ENCODE data around the gene STX1B.

Gene STX1B

DNA sequence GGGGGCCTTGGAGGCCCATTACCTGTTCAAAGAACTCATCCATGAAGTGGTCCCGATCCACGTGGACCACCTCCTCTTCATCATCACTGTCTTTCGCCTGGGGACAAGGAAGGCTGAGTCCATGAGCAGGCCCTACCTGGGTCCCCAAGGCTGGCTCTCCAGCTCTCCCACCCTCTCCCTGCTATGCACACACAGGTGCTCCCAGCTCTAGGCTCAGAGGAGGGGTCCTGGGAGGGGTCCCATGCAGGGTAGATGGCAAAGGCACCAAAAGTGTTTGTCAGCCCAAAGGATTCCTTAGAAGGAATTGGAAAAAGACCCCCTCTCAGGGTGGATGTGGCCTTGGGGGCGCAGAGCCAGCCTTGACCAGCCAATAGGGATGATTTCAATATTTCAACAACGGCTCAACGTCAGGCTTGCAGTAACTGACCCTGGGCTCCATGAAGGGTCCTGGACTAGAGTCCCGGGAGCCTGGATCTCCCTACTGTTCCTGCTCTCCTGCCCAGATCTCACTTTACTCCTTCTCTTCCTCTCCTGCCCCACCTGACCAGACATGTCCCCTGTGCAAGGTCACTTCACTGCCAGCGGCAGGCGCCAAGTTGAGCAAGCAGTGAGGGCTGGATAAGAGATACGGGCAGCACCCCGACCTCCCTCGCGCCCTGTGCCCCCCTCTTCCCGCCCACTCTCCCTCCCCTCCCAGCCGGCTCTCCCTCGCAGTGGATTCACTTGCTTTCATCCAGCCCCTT lies 8.8 kb downstream of the STX1B start:
- no peak for DNase-seq (ENCODE audit: low read depth, low spot score)
- no peak overlapping the region for H3K4me3 ChIP-seq (ENCODE audit: low read depth, low read length)
- POLR2A ChIA-PET = no interaction called here
- CTCF ChIA-PET = interaction anchor here (2.0 kb wide), 1 partner anchor 17 kb away, joined by 14 read pairs; the partner anchor contains the start of gene HSD3B7
- TF ChIP-seq, protein P1, sequence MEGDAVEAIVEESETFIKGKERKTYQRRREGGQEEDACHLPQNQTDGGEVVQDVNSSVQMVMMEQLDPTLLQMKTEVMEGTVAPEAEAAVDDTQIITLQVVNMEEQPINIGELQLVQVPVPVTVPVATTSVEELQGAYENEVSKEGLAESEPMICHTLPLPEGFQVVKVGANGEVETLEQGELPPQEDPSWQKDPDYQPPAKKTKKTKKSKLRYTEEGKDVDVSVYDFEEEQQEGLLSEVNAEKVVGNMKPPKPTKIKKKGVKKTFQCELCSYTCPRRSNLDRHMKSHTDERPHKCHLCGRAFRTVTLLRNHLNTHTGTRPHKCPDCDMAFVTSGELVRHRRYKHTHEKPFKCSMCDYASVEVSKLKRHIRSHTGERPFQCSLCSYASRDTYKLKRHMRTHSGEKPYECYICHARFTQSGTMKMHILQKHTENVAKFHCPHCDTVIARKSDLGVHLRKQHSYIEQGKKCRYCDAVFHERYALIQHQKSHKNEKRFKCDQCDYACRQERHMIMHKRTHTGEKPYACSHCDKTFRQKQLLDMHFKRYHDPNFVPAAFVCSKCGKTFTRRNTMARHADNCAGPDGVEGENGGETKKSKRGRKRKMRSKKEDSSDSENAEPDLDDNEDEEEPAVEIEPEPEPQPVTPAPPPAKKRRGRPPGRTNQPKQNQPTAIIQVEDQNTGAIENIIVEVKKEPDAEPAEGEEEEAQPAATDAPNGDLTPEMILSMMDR (IDR thresholded peaks at IDR 0.05; ENCODE audit: insufficient read depth, low read length, missing control alignments) = no peak

GRCh38 chr16:31000671-31001382 lies 9.6 kb downstream of the STX1B start:
- no peak overlapping the region for H3K4me3 ChIP-seq (ENCODE audit: low read depth, low read length)
- POLR2A ChIA-PET = no interaction called here
- DNase-seq (ENCODE audit: low read depth, low spot score) = no peak
- TF ChIP-seq, protein P1 (IDR thresholded peaks at IDR 0.05; ENCODE audit: insufficient read depth, low read length, missing control alignments) = no peak
- CTCF ChIA-PET = interaction anchor here (1.2 kb wide), 1 partner anchor 18 kb away, joined by 3 read pairs; no protein-coding TSS in a partner anchor

DNA sequence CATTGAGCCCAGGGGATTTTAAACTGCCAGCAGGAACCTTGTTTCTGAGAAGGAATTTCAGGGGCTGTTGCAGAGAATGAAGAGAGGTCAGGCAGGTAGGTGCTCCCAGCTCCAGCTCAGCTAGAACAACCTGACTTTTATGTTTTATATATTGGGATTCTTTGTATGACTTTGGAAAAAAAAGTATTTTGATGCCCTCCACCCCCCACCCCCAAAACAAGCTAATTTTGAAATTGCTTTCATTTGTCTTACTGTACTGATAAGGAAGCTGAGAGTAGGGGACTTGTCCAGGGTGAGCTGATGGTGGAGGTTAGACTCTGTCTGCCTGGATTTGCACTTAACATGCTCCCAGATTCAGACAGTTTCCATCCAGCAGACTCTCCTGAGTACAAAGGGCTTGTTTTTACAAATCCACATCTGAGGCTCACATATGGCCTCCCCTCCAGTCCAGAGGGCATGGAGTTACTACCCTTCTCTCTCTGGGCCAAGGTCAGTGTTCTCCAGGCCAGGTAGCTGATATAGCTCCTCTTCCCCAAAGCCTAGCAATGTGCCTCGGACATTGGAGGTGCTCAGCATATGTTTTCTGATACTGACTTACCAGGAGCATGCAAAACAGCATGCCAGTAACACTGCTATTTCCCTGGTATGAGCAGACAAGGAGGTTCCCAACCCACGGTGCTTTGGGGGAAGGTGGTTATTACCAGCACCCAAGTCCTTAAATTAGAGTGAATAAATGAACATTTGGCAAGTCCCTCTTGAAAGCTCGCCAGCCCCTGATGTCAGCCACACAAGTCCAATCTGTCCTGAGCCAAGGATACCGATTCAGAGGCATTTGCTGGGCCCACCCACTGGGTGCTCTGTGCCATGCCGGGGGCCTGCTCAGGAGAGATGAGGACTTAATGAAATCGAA lies 11.3 kb downstream of the STX1B start:
- no peak for DNase-seq (ENCODE audit: low read depth, low spot score)
- ChIA-PET POLR2A (interaction anchor here (0.8 to 1.6 kb wide), 6 partner anchors 13 to 181 kb away, joined by 3 to 5 read pairs (median 4); partner anchors contain the start of genes FUS, ZNF646 and ZNF668), CTCF (interaction anchor here (0.7 to 1.8 kb wide), 7 partner anchors 9 to 444 kb away, joined by 3 to 9 read pairs (median 3); no protein-coding TSS in a partner anchor)
- TF ChIP-seq, protein P1 (IDR thresholded peaks at IDR 0.05; ENCODE audit: insufficient read depth, low read length, missing control alignments) = no peak
- H3K4me3 ChIP-seq (ENCODE audit: low read depth, low read length) = no peak overlapping the region

DNA sequence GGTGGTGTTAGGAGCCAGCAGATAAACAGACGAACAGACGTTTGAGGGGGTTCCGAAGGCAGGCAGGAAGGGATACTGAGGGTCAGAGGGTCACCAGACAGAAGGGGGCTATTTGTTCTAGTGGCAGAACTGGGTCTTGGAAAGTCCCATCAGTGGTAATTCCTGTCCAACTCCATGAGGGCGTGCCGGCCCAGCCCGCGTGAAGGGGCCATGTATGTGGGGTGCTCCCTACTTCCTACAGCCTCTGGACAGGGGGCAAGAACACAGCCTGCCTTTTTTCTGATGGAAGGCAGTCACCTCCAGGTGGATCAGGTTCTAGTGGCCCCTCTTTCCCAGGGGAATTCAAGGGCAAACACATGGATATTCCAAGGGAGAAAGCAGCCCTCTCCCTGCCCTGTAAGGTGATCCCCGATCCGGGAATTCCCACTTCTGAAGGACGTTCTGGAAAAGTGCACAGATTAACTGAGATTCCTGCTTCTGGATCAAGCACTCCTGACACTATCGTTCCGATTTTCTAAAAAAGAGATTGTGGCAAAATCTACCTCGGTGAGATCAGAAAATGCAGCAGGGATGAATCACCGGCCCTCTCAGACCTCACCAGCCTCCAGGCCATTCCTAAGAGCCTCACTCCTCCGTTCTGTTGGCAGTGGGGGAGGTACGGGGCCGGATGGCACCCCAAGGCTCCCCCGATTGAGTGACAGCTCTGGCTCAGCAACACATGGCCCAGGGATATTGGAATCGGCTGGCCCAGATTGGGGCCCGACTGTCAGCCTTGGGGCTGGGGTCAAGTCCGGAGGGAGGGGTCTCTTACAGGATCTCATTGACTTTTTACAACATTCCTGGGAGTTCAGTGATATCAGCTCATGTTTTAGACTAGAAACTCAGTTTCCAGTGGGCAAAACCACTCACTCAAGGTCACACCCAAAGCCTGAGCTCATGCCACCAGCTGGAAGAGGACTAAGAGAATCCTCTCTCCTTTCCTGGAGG lies 12.4 kb downstream of the STX1B start:
- TF ChIP-seq, protein P1 (IDR thresholded peaks at IDR 0.05; ENCODE audit: insufficient read depth, low read length, missing control alignments) = no peak
- peak overlapping the region; percentile 59 for H3K4me3 ChIP-seq (ENCODE audit: low read depth, low read length)
- ChIA-PET POLR2A (interaction anchor here (0.8 to 1.6 kb wide), 6 partner anchors 12 to 182 kb away, joined by 3 to 5 read pairs (median 4); partner anchors contain the start of genes FUS, ZNF646 and ZNF668), CTCF (interaction anchor here (0.7 to 5.6 kb wide), 8 partner anchors 10 to 445 kb away, joined by 3 to 49 read pairs (median 4); partner anchors contain the start of gene HSD3B7)
- no peak for DNase-seq (ENCODE audit: low read depth, low spot score)
